ENCODE data around the gene UGCG. TPM values are rescaled to one million over a fixed set of nuclear protein-coding genes. Genes with fewer than 3 reads are reported as not detected.
A peak's percentile ranks its signal among the peaks of the same experiment; 100 is the strongest.
"Not testable (repeated sequence)": the region's sequence is repeated elsewhere in the genome, so short reads cannot be mapped to it uniquely, and the experiment has no call there.

The UGCG gene
- total RNA-seq, 1 donor: 70.9 TPM

- DNase-seq (ENCODE audit: low read depth): peak; percentile 41
- no peak overlapping the region for H3K4me3 ChIP-seq (ENCODE audit: low read depth, low read length)
- TF ChIP-seq, protein P1, sequence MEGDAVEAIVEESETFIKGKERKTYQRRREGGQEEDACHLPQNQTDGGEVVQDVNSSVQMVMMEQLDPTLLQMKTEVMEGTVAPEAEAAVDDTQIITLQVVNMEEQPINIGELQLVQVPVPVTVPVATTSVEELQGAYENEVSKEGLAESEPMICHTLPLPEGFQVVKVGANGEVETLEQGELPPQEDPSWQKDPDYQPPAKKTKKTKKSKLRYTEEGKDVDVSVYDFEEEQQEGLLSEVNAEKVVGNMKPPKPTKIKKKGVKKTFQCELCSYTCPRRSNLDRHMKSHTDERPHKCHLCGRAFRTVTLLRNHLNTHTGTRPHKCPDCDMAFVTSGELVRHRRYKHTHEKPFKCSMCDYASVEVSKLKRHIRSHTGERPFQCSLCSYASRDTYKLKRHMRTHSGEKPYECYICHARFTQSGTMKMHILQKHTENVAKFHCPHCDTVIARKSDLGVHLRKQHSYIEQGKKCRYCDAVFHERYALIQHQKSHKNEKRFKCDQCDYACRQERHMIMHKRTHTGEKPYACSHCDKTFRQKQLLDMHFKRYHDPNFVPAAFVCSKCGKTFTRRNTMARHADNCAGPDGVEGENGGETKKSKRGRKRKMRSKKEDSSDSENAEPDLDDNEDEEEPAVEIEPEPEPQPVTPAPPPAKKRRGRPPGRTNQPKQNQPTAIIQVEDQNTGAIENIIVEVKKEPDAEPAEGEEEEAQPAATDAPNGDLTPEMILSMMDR (IDR thresholded peaks at IDR 0.05; ENCODE audit: insufficient read depth, low read length): no peak
These were observed 22.7 kb upstream of the UGCG start for GRCh38 chr9:111873901-111874300.

DNA sequence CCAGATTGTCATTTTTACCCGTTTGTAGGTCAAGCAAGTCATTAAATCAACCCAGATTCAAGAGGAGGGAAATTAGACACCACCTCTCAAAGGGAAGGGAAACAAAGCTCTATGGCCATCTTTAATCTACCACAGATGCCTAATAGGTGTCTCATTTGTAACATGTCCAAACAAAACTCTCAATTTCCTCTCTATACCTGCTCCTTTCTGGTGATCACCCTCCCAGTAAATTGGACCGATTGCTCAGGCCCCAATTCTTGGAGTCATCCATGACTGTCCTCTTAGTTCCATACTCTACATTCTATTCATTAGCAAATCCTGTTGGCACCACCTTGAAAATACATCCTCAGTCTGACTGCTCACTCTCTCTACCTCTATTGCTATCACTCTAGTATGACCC, 22.1 kb upstream of the UGCG start:
- no peak for DNase-seq (ENCODE audit: low read depth)
- H3K4me3 ChIP-seq (ENCODE audit: low read depth, low read length): no peak overlapping the region
- TF ChIP-seq, protein P1 (IDR thresholded peaks at IDR 0.05; ENCODE audit: insufficient read depth, low read length): no peak

DNA sequence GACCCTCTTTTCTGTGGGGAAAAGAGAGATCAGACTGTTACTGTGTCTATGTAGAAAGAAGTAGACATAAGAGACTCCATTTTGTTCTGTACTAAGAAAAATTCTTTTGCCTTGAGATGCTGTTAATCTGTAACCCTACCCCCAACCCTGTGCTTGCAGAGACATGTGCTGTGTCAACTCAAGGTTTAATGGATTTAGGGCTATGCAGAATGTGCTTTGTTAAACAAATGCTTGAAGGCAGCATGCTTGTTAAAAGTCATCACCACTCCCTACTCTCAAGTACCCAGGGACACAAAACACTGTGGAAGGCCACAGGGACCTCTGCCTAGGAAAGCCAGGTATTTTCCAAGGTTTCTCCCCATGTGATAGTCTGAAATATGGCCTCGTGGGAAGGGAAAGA, 21.3 kb upstream of the UGCG start:
- not testable (repeated sequence) for DNase-seq (ENCODE audit: low read depth); H3K4me3 ChIP-seq (ENCODE audit: low read depth, low read length)

DNA sequence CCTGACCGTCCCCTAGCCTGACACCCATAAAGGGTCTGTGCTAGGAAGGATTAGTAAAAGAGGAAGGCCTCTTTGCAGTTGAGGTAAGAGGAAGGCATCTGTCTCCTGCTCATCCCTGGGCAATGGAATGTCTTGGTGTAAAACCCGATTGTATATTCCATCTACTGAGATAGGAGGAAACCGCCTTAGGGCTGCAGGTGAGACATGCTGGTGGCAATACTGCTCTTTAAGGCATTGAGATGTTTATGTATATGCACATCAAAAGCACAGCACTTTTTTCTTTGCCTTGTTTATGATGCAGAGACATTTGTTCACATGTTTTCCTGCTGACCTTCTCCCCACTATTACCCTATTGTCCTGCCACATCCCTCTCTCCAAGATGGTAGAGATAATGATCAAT, 20.9 kb upstream of the UGCG start:
- H3K4me3 ChIP-seq (ENCODE audit: low read depth, low read length); DNase-seq (ENCODE audit: low read depth): not testable (repeated sequence)

- DNase-seq (ENCODE audit: low read depth): no peak
- H3K4me3 ChIP-seq (ENCODE audit: low read depth, low read length): no peak overlapping the region
- TF ChIP-seq, protein P1 (IDR thresholded peaks at IDR 0.05; ENCODE audit: insufficient read depth, low read length): no peak
These were observed 20.4 kb upstream of the UGCG start for GRCh38 chr9:111876179-111876578.

GRCh38 chr9:111877420-111877819, 19.2 kb upstream of the UGCG start:
- TF ChIP-seq, protein P1 (IDR thresholded peaks at IDR 0.05; ENCODE audit: insufficient read depth, low read length): no peak
- DNase-seq (ENCODE audit: low read depth): no peak
- H3K4me3 ChIP-seq (ENCODE audit: low read depth, low read length): no peak overlapping the region

GRCh38 chr9:111878946-111879345, 17.7 kb upstream of the UGCG start:
- no peak for DNase-seq (ENCODE audit: low read depth)
- TF ChIP-seq, protein P1 (IDR thresholded peaks at IDR 0.05; ENCODE audit: insufficient read depth, low read length): no peak
- no peak overlapping the region for H3K4me3 ChIP-seq (ENCODE audit: low read depth, low read length)

GRCh38 chr9:111886983-111887718, 9.5 kb upstream of the UGCG start:
- DNase-seq (ENCODE audit: low read depth): no peak
- TF ChIP-seq, protein P1 (IDR thresholded peaks at IDR 0.05; ENCODE audit: insufficient read depth, low read length): no peak
- H3K4me3 ChIP-seq (ENCODE audit: low read depth, low read length): no peak overlapping the region
